Ovary (tissue), 3 donors: ENCODE data around the gene CKM.

Experiments
- CTCF ChIP-seq, 3 donors: fragments of 450-650 bp in 2 of 3; fragments of 200-600 bp in 1 of 3; IDR thresholded peaks; one replicate each; pipeline versions ENCODE4 v1.5.1 to v1.8.0; 2016 to 2022; ENCODE audit warnings: antibody characterized with exemption in 3 of 3, mild to moderate bottlenecking in 1 of 3
- EP300 ChIP-seq: sonication (generic); formaldehyde crosslinking; IDR thresholded peaks from one replicate; pipeline ENCODE4 v1.6.1; 2017; ENCODE audit warnings: antibody characterized with exemption
- donor health status: DM: no; HTN: no; CAD: no.

GRCh38 chr19:45346449-45346848 is 23.8 kb upstream of the CKM start:
- TF ChIP-seq CTCF (IDR thresholded peaks at IDR 0.05) (no peak), EP300 (no peak)
